Gastroesophageal sphincter (tissue), 4 donors: ENCODE data around the gene ZNF575. TPM values are rescaled to one million over a fixed set of nuclear protein-coding genes. Genes with fewer than 3 reads are reported as not detected.

Source experiments
- ATAC-seq: fragments of 150-250 bp; one replicate; pipeline ENCODE4 v1.9.1; 2016; ENCODE audit warnings: mild to moderate bottlenecking, moderate library complexity
- H3K27ac ChIP-seq, 4 donors: fragments of 200-600 bp; sonication (generic) in 3 of 4; 1 replicate in 3 of 4; 2 replicates in 1 of 4; pipeline ENCODE4 v1.5.1; 2016 to 2019
- H3K27me3 ChIP-seq: fragments of 200-600 bp; sonication (generic); one replicate; pipeline ENCODE4 v1.5.1; 2019
- H3K36me3 ChIP-seq, 2 donors: fragments of 200-600 bp; sonication (generic); one replicate each; pipeline ENCODE4 v1.5.1; 2019; ENCODE audit warnings: control low read depth in 1 of 2
- H3K4me1 ChIP-seq, 3 donors: fragments of 200-600 bp; sonication (generic); 1 replicate in 2 of 3; 2 replicates in 1 of 3; pipeline ENCODE4 v1.5.1; 2016 to 2019; ENCODE audit warnings: control low read depth in 2 of 3
- H3K4me3 ChIP-seq, 2 donors: fragments of 200-600 bp; sonication (generic); one replicate each; pipeline ENCODE4 v1.5.1; 2019; ENCODE audit warnings: mild to moderate bottlenecking in 1 of 2, moderate library complexity in 1 of 2
- H3K9me3 ChIP-seq, 3 donors: fragments of 200-600 bp; sonication (generic); one replicate each; pipeline ENCODE4 v1.5.1; 2017 to 2019; ENCODE audit warnings: control low read depth in 2 of 3
- CTCF ChIP-seq, 4 experiments: fragments of 200-600 bp in 2 of 4; fragments of 450-650 bp in 2 of 4; sonication (generic) in 1 of 4; IDR thresholded peaks; one replicate each; pipeline ENCODE4 v1.5.1; 2017 to 2019; ENCODE audit warnings: antibody characterized with exemption in 4 of 4, mild to moderate bottlenecking in 2 of 4, moderate library complexity in 2 of 4
- EP300 ChIP-seq: sonication (generic); formaldehyde crosslinking; IDR thresholded peaks from one replicate; pipeline ENCODE4 v1.6.1; 2017; ENCODE audit warnings: antibody characterized with exemption, mild to moderate bottlenecking
- POLR2A ChIP-seq, 2 donors: fragments of 450-650 bp; IDR thresholded peaks; one replicate each; pipeline ENCODE4 v1.6.1; 2017; ENCODE audit warnings: antibody characterized with exemption in 2 of 2, mild to moderate bottlenecking in 2 of 2, moderate library complexity in 1 of 2
- POLR2AphosphoS5 ChIP-seq: sonication (generic); formaldehyde crosslinking; IDR thresholded peaks from one replicate; pipeline ENCODE4 v1.6.1; 2017; ENCODE audit warnings: antibody characterized with exemption
- WGBS, 2 donors: methylation state at CpG; one replicate each; pipeline ENCODE4 v1.1.5; 2018; ENCODE audit warnings: low coverage in 1 of 2; 5-methylcytosine and 5-hydroxymethylcytosine counted together
- total RNA-seq, 4 donors: library from RNA; depleted of rRNA; stranded (reverse); fragments of >200 nt; gene quantifications; one replicate each; pipeline ENCODE4 v1.1.0, GENCODE V29; 2016

Gene ZNF575
- total RNA-seq, 4 donors from 2014 or later, result 0.66 to 3.3 TPM; not detected in 2

GRCh38 chr19:43562226-43562697 is 29.3 kb downstream of the ZNF575 start:
- no peaks in the 10 kb centered on the region for H3K9me3 ChIP-seq
- peak overlapping the region in 3 of 4 donors; percentile 63 to 71 (median 64) for H3K27ac ChIP-seq
- H3K4me1 ChIP-seq, result peaks cover 0 to 27% (median 0%) of the 10 kb centered on the region in 3 donors
- no peaks in the 10 kb centered on the region for H3K27me3 ChIP-seq
- TF ChIP-seq EP300 (no peak), POLR2A (IDR thresholded peaks at IDR 0.05) (no peak), CTCF (IDR thresholded peaks at IDR 0.05) (no peak), POLR2AphosphoS5 (no peak)
- no peak for ATAC-seq
- WGBS, 2 donors, result 67 to 79% methylated on average over 2 to 4 of the region's 6 CpGs
- H3K4me3 ChIP-seq, result no peak overlapping the region
- peaks cover 0 to 48% of the 10 kb centered on the region in 2 donors for H3K36me3 ChIP-seq

GRCh38 chr19:43562698-43563241 is 29.8 kb downstream of the ZNF575 start:
- peak; percentile 80 for ATAC-seq
- Histone ChIP-seq H3K4me1 (peaks cover 0 to 27% (median 0%) of the 10 kb centered on the region in 3 donors), H3K27me3 (no peaks in the 10 kb centered on the region), H3K4me3 (no peak overlapping the region), H3K36me3 (peaks cover 0 to 44% of the 10 kb centered on the region in 2 donors), H3K27ac (peak overlapping the region in 3 of 4 donors; percentile 63 to 71 (median 64)), H3K9me3 (no peaks in the 10 kb centered on the region)
- TF ChIP-seq POLR2AphosphoS5, result peak; percentile 37
- TF ChIP-seq CTCF (IDR thresholded peaks at IDR 0.05), result no peak
- WGBS, 2 donors, result 43 to 60% methylated on average over 5 to 7 of the region's 14 CpGs

- Histone ChIP-seq H3K36me3 (peaks cover 0 to 35% of the 10 kb centered on the region in 2 donors), H3K27me3 (no peaks in the 10 kb centered on the region), H3K27ac (peak overlapping the region in 1 of 4 donors; percentile 71), H3K4me1 (peaks cover 0 to 27% (median 0%) of the 10 kb centered on the region in 3 donors), H3K4me3 (no peak overlapping the region), H3K9me3 (no peaks in the 10 kb centered on the region)
- no peak for ATAC-seq
- TF ChIP-seq CTCF (IDR thresholded peaks at IDR 0.05) (no peak), EP300 (no peak), POLR2A (IDR thresholded peaks at IDR 0.05) (no peak)
- 78 to 81% methylated on average over 8 to 9 of the region's 10 CpGs for WGBS, 2 donors
Measured at GRCh38 chr19:43563816-43564457, 30.9 kb downstream of the ZNF575 start.

GRCh38 chr19:43564800-43565199 is 31.8 kb downstream of the ZNF575 start:
- TF ChIP-seq CTCF (IDR thresholded peaks at IDR 0.05) (no peak), POLR2AphosphoS5 (no peak), POLR2A (IDR thresholded peaks at IDR 0.05) (no peak), EP300 (no peak)
- Histone ChIP-seq H3K36me3 (peaks cover 0 to 32% of the 10 kb centered on the region in 2 donors), H3K27me3 (no peaks in the 10 kb centered on the region), H3K27ac (no peak overlapping the region), H3K4me3 (no peak overlapping the region), H3K9me3 (no peaks in the 10 kb centered on the region), H3K4me1 (peaks cover 0 to 27% (median 0%) of the 10 kb centered on the region in 3 donors)
- WGBS, 2 donors, result 65 to 67% methylated on average over 9 of the region's 9 CpGs
- ATAC-seq, result no peak

- peaks cover 0 to 43% of the 10 kb centered on the region in 2 donors for H3K36me3 ChIP-seq
- no peak for TF ChIP-seq EP300
- H3K27ac ChIP-seq, result no peak overlapping the region
- no peak overlapping the region for H3K4me3 ChIP-seq
- no peaks in the 10 kb centered on the region for H3K9me3 ChIP-seq
- peaks cover 0 to 27% (median 2%) of the 10 kb centered on the region in 3 donors for H3K4me1 ChIP-seq
- no peak for ATAC-seq
- 64 to 75% methylated on average over 5 of the region's 5 CpGs for WGBS, 2 donors
- H3K27me3 ChIP-seq, result no peaks in the 10 kb centered on the region
Measured at GRCh38 chr19:43569657-43570056, 36.7 kb downstream of the ZNF575 start.
